K562 (cell line): Measurements from ENCODE around the gene GABRR1. TPM values are rescaled to one million over a fixed set of nuclear protein-coding genes. Genes with fewer than 3 reads are reported as not detected.

ENCODE experiments used
- ATAC-seq: fragments of 200-7000 bp; cut with Tn5 transposase; 3 replicates; pipeline ENCODE4 v1.9.1; 2020; ENCODE audit warnings: moderate library complexity
- Bru-seq: library from RNA; stranded (reverse); fragments of 400-500 nt; gene quantifications from one replicate; lab custom pipeline; 2021; lab: Mats Ljungman, UMichigan
- BruChase-seq, 2 experiments: library from RNA; stranded (reverse); fragments of 400-500 nt; gene quantifications; one replicate each; lab custom pipeline; 2021; lab: Mats Ljungman, UMichigan
- BruUV-seq: library from RNA; stranded (reverse); fragments of 400-500 nt; replicated peaks from 2 replicates; lab custom pipeline; 2021; lab: Mats Ljungman, UMichigan
- CTCF ChIA-PET: fragments of 300-600 bp; formaldehyde crosslinking; extraction: SDS; loops from one replicate; lab custom pipeline; 2021; ENCODE audit warnings: low intra/inter-chr PET ratio; lab: Yijun Ruan, JAX
- POLR2A ChIA-PET: fragments of 300-600, 350-650 bp; sonication (Branson Sonifier 250); formaldehyde crosslinking; extraction: SDS; loops from one replicate; lab custom pipeline; 2021; ENCODE audit warnings: antibody characterized with exemption, inconsistent platforms; lab: Yijun Ruan, JAX
- DNase-seq, 4 experiments: peaks; one replicate each; pipeline versions ENCODE4 v3.0.0 to v3.0.0-alpha.2; 2011 to 2018; ENCODE audit warnings: low spot score in 3 of 4, mixed read lengths in 3 of 4; ENCODE audit errors: extremely low read depth in 1 of 4
- FAIRE-seq: peaks from 2 replicates; lab custom pipeline; 2011; peaks lifted over from hg19 to GRCh38; lab: Jason Lieb, UNC
- H2AFZ ChIP-seq: 2 replicates; pipeline ENCODE4 v1.6.0; 2011; ENCODE audit warnings: low read depth, low read length, control low read depth, inconsistent platforms
- H3K27ac ChIP-seq: fragments of 200-600 bp; 3 replicates; pipeline ENCODE4 v1.8.0; 2011; ENCODE audit warnings: low read depth, mild to moderate bottlenecking, control low read depth, inconsistent platforms, low read length, moderate library complexity, mixed read lengths; ENCODE audit errors: extremely low read depth
- H3K27me3 ChIP-seq, 2 experiments: fragments of 300-600 bp in 1 of 2; 2 replicates in 1 of 2; 3 replicates in 1 of 2; pipeline versions ENCODE4 v1.6.0 to v1.8.0; 2011; ENCODE audit warnings: inconsistent platforms in 2 of 2, low read length in 2 of 2, mild to moderate bottlenecking in 1 of 2, mixed read lengths in 1 of 2, moderate library complexity in 1 of 2; ENCODE audit not compliant: control insufficient read depth in 2 of 2, insufficient read depth in 2 of 2
- H3K36me3 ChIP-seq: fragments of 300-600 bp; 3 replicates; pipeline ENCODE4 v1.8.0; 2011; ENCODE audit warnings: mild to moderate bottlenecking, low read length, inconsistent platforms; ENCODE audit not compliant: control insufficient read depth, insufficient read depth
- H3K4me1 ChIP-seq, 2 experiments: fragments of 200-600 bp in 1 of 2; replicated peaks in 1 of 2; 2 replicates in 1 of 2; 3 replicates in 1 of 2; pipeline versions ENCODE4 v1.5.1 to v1.8.0; 2011; ENCODE audit warnings: inconsistent platforms in 2 of 2, low read length in 2 of 2, mild to moderate bottlenecking in 1 of 2, mixed read lengths in 1 of 2, moderate library complexity in 1 of 2; ENCODE audit not compliant: control insufficient read depth in 2 of 2, insufficient read depth in 2 of 2
- H3K4me2 ChIP-seq: 2 replicates; pipeline ENCODE4 v1.6.1; 2011; ENCODE audit warnings: low read length, control low read depth, inconsistent platforms, mixed read lengths; ENCODE audit not compliant: insufficient read depth
- H3K4me3 ChIP-seq: fragments of 200-600 bp; sonication (generic), shearing (Covaris generic); 2 replicates; pipeline ENCODE4 v1.5.1; 2016; ENCODE audit warnings: control low read depth, inconsistent platforms
- H3K79me2 ChIP-seq: fragments of 200-600 bp; 3 replicates; pipeline ENCODE4 v1.8.0; 2011; ENCODE audit warnings: low read length, inconsistent platforms; ENCODE audit not compliant: control insufficient read depth, insufficient read depth
- H3K9ac ChIP-seq, 2 experiments: 2 replicates each; pipeline versions ENCODE4 v1.6.0 to v1.6.1; 2011; ENCODE audit warnings: low read depth in 2 of 2, low read length in 2 of 2, control low read depth in 1 of 2, inconsistent platforms in 1 of 2, mild to moderate bottlenecking in 1 of 2, mixed read lengths in 1 of 2; ENCODE audit not compliant: insufficient read depth in 1 of 2
- H3K9me1 ChIP-seq: one replicate; pipeline ENCODE4 v1.6.0; 2011; ENCODE audit warnings: inconsistent platforms, mild to moderate bottlenecking, low read length, moderate library complexity; ENCODE audit not compliant: control insufficient read depth, insufficient read depth
- H3K9me3 ChIP-seq: replicated peaks from 2 replicates; pipeline ENCODE4 v1.5.1; 2011; ENCODE audit warnings: low read depth, low read length, inconsistent platforms; ENCODE audit not compliant: control insufficient read depth, insufficient read depth
- H4K20me1 ChIP-seq: replicated peaks from 2 replicates; pipeline ENCODE4 v1.6.1; 2011; ENCODE audit warnings: low read length, inconsistent platforms, mixed read lengths; ENCODE audit not compliant: control insufficient read depth, insufficient read depth
- RCOR1 ChIP-seq, 2 experiments: IDR thresholded peaks; 2 replicates each; pipeline ENCODE4 v1.6.1; 2012; ENCODE audit warnings: low read depth in 2 of 2, low read length in 2 of 2, borderline replicate concordance in 1 of 2, improper control_type of control experiment in 1 of 2
- SMARCE1 ChIP-seq: fragments of 450-650 bp; IDR thresholded peaks from 2 replicates; pipeline ENCODE4 v1.7.1; 2016; ENCODE audit warnings: mild to moderate bottlenecking
- SRSF3 ChIP-seq: fragments of 200-400 bp; formaldehyde crosslinking; IDR thresholded peaks from 2 replicates; pipeline ENCODE4 v1.6.1; 2016; ENCODE audit warnings: mild to moderate bottlenecking, low read length, moderate library complexity; ENCODE audit not compliant: insufficient read depth
- ZNF561 ChIP-seq: fragments of 450-650 bp; formaldehyde crosslinking; conservative IDR thresholded peaks from 2 replicates; pipeline ENCODE4 v1.4.0; 2020; ENCODE audit warnings: mild to moderate bottlenecking, moderate library complexity
- WGBS: fragments of 100-300 bp; shearing (Covaris generic); methylation state at CpG from one replicate; pipeline ENCODE4 v1.1.6; 2016; ENCODE audit warnings: low coverage, mixed read lengths; ENCODE audit not compliant: insufficient coverage; ENCODE audit errors: missing lambda C conversion rate; 5-methylcytosine and 5-hydroxymethylcytosine counted together
- in situ Hi-C: fragments of 300-500 bp; cut with MboI; formaldehyde crosslinking; loops from 4 replicates; pipeline ENCODE4 v1.15.0; 2018; ENCODE audit warnings: inconsistent platforms, mixed read lengths
- intact Hi-C: fragments of 100-400 bp; cut with micrococcal nuclease; formaldehyde crosslinking; loops from 2 replicates; pipeline ENCODE4 v1.14.2; 2022
- long read RNA-seq, 3 experiments: library from polyadenylated mRNA in 2 of 3; library from RNA in 1 of 3; unstranded in 2 of 3; stranded (forward) in 1 of 3; transcript quantifications; one replicate each; pipeline ENCODE4 v2.0.0, GENCODE V29; 2019 to 2022
- polyA minus RNA-seq, 3 experiments: library from RNA; depleted of rRNA, polyadenylated mRNA; stranded (reverse); fragments of >200 nt; gene quantifications; 2 replicates each; pipeline ENCODE4 v1.2.3, GENCODE V29; 2011
- polyA plus RNA-seq, 8 experiments: library from polyadenylated mRNA; depleted of rRNA in 4 of 8; stranded (reverse) in 5 of 8; unstranded in 3 of 8; fragments of >200 nt; fragmentation: Nextera tagmentation in 2 of 8; fragmentation: Illumina TruSeq in 1 of 8; extraction: Ambion mirVana in 2 of 8; extraction: Trizol in 1 of 8; gene quantifications; 2 replicates each; pipeline versions ENCODE4 v1.2.1 to v1.2.3, GENCODE V29; 2011 to 2014; ENCODE audit warnings: inconsistent platforms in 1 of 8, missing spikeins in 1 of 8
- total RNA-seq, 7 experiments: library from RNA; depleted of rRNA in 6 of 7; stranded (reverse); fragments of >200 nt in 6 of 7; fragmentation: Illumina TruSeq in 2 of 7; extraction: Trizol in 2 of 7; gene quantifications; 2 replicates each; pipeline versions ENCODE4 v1.2.1 to v1.2.3, GENCODE V29; 2011 to 2021; ENCODE audit warnings: low replicate concordance in 1 of 7
- TF ChIP-seq, protein P1 (sequence below): sonication (generic); formaldehyde crosslinking; IDR thresholded peaks from 2 replicates; pipeline ENCODE4 v1.8.0; 2022; ENCODE audit warnings: mild to moderate bottlenecking, missing genetic modification reagents, borderline replicate concordance
- TF ChIP-seq, protein P2 (sequence below): fragments of 450-650 bp; IDR thresholded peaks from 2 replicates; pipeline ENCODE4 v1.6.1; 2016; ENCODE audit warnings: low read depth

The GABRR1 gene
- not detected in 2 replicates for total RNA-seq (2011; cell fraction: chromatin; rRNA removed; ENCODE audit: low replicate concordance)
- not detected in 2 replicates for total RNA-seq (2011; cell fraction: nucleolus; rRNA removed)
- total RNA-seq (2011; cell fraction: nucleoplasm; rRNA removed) = not detected in 2 replicates
- not detected in 2 replicates for total RNA-seq (2014; rRNA removed)
- not detected in 2 replicates for total RNA-seq (2014; rRNA removed; fragmentation: Illumina TruSeq; extraction: Trizol)
- not detected in 2 replicates for total RNA-seq (2015; rRNA removed; fragmentation: Illumina TruSeq; extraction: Trizol)
- total RNA-seq (2021) = not detected in 2 replicates
- not detected in 2 replicates for polyA plus RNA-seq (2011; rRNA removed)
- polyA plus RNA-seq (2011; cell fraction: cytosol; rRNA removed) = 0.06 TPM in 1 of 2 replicates, not detected in the other
- not detected in 2 replicates for polyA plus RNA-seq (2011; cell fraction: nucleus; rRNA removed)
- polyA plus RNA-seq (2012) = 0.07 TPM in 1 of 2 replicates, not detected in the other
- not detected in 2 replicates for polyA plus RNA-seq (2014; fragmentation: Illumina TruSeq; extraction: Trizol)
- polyA plus RNA-seq (2014; fragmentation: Nextera tagmentation; extraction: Ambion mirVana) = not detected
- polyA plus RNA-seq (2014; rRNA removed) = 0.03 TPM in 1 of 2 replicates, not detected in the other
- not detected in 2 replicates for polyA minus RNA-seq (2011; rRNA and poly(A)+ RNA removed)
- not detected in 2 replicates for polyA minus RNA-seq (2011; cell fraction: cytosol; rRNA and poly(A)+ RNA removed)
- polyA minus RNA-seq (2011; cell fraction: nucleus; rRNA and poly(A)+ RNA removed) = not detected in 2 replicates
- not detected for Bru-seq, nascent RNA
- percentile 5 among the genes with signal in this experiment for BruChase-seq, experiment 1, labeled RNA remaining after a 2-hour chase
- BruChase-seq, experiment 2, labeled RNA remaining after a 6-hour chase = percentile 8 among the genes with signal in this experiment
- long read RNA-seq, experiment 1 = 0 reads
- long read RNA-seq, experiment 2 = 0 reads
- long read RNA-seq, experiment 3 = 0 reads

DNA sequence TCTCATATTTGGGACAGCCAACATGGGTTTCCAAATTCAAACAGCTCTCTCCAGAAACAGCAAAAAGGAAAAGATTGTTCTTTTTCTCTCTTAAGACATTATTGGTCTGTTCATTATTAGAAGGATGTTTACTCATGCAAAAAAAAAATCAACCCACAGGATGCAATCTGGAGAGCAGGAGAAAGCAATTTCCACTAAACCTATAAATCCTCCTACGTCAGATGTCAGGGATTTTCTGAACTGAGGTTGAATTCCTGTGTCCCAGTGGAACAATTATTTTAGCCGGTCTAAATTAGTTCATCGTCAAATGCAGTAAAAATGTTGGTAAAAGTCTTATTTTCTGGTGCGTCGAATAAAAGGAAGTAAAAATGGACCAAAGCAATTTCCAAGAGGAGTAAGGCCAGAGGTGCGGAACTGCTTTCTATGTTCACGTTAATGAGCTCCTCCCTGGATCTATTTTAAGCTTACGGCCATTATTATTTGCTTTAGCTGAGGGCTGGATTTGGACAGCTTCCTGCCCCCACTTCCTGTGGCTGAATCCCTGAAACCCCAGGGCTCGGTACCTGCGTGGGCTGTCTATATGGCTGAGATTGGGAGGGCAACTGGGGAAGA lies at the start of gene GABRR1:
TSS of gene GABRR1 (minus strand) at position 60 of the 612 bp plus-strand sequence. CDS start at position 24, 36 bp downstream.
- ChIA-PET CTCF (no interaction called here), POLR2A (interaction anchor here (0.6 kb wide), 1 partner anchor 38 kb away, joined by 3 read pairs; no protein-coding TSS in a partner anchor)
- no peak within 1 kb of the TSS for H3K27ac ChIP-seq
- FAIRE-seq = no peak
- H3K9me1 ChIP-seq = no peaks in the 10 kb centered on the region
- no peaks in the 10 kb centered on the region for H3K79me2 ChIP-seq
- DNase-seq = no peak
- 8% methylated on average over 10 of the region's 10 CpGs for WGBS
- no peak within 1 kb of the TSS for H2AFZ ChIP-seq
- no peaks in the 10 kb centered on the region for H4K20me1 ChIP-seq
- H3K4me3 ChIP-seq = no peak within 1 kb of the TSS
- no peak for ATAC-seq
- H3K4me2 ChIP-seq = no peak within 1 kb of the TSS
- no peaks in the 10 kb centered on the region for H3K9me3 ChIP-seq
- no peak within 1 kb of the TSS for H3K9ac ChIP-seq
- in situ Hi-C loops = no loop called here
- BruUV-seq = no TSS peak
- H3K36me3 ChIP-seq = no peaks in the 10 kb centered on the region
- intact Hi-C loops = no loop called here
- H3K4me1 ChIP-seq = no peaks in the 10 kb centered on the region; a peak in 1 of 5 replicates
- peaks cover 13 to 29% of the 10 kb centered on the region in 2 experiments; a peak in 4 of 5 replicates for H3K27me3 ChIP-seq
- TF ChIP-seq SRSF3 (no peak), SMARCE1 (no peak), RCOR1 (IDR thresholded peaks at IDR 0.05; ENCODE audit: borderline replicate concordance in 1 of 2, low read depth in 2 of 2, low read length in 2 of 2) (no peak), ZNF561 (CRISPR knock-in tag) (no peak)
- TF ChIP-seq, protein P1, sequence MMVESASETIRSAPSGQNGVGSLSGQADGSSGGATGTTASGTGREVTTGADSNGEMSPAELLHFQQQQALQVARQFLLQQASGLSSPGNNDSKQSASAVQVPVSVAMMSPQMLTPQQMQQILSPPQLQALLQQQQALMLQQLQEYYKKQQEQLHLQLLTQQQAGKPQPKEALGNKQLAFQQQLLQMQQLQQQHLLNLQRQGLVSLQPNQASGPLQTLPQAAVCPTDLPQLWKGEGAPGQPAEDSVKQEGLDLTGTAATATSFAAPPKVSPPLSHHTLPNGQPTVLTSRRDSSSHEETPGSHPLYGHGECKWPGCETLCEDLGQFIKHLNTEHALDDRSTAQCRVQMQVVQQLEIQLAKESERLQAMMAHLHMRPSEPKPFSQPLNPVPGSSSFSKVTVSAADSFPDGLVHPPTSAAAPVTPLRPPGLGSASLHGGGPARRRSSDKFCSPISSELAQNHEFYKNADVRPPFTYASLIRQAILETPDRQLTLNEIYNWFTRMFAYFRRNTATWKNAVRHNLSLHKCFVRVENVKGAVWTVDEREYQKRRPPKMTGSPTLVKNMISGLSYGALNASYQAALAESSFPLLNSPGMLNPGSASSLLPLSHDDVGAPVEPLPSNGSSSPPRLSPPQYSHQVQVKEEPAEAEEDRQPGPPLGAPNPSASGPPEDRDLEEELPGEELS (CRISPR knock-in tag) = no peak
- TF ChIP-seq, protein P2, sequence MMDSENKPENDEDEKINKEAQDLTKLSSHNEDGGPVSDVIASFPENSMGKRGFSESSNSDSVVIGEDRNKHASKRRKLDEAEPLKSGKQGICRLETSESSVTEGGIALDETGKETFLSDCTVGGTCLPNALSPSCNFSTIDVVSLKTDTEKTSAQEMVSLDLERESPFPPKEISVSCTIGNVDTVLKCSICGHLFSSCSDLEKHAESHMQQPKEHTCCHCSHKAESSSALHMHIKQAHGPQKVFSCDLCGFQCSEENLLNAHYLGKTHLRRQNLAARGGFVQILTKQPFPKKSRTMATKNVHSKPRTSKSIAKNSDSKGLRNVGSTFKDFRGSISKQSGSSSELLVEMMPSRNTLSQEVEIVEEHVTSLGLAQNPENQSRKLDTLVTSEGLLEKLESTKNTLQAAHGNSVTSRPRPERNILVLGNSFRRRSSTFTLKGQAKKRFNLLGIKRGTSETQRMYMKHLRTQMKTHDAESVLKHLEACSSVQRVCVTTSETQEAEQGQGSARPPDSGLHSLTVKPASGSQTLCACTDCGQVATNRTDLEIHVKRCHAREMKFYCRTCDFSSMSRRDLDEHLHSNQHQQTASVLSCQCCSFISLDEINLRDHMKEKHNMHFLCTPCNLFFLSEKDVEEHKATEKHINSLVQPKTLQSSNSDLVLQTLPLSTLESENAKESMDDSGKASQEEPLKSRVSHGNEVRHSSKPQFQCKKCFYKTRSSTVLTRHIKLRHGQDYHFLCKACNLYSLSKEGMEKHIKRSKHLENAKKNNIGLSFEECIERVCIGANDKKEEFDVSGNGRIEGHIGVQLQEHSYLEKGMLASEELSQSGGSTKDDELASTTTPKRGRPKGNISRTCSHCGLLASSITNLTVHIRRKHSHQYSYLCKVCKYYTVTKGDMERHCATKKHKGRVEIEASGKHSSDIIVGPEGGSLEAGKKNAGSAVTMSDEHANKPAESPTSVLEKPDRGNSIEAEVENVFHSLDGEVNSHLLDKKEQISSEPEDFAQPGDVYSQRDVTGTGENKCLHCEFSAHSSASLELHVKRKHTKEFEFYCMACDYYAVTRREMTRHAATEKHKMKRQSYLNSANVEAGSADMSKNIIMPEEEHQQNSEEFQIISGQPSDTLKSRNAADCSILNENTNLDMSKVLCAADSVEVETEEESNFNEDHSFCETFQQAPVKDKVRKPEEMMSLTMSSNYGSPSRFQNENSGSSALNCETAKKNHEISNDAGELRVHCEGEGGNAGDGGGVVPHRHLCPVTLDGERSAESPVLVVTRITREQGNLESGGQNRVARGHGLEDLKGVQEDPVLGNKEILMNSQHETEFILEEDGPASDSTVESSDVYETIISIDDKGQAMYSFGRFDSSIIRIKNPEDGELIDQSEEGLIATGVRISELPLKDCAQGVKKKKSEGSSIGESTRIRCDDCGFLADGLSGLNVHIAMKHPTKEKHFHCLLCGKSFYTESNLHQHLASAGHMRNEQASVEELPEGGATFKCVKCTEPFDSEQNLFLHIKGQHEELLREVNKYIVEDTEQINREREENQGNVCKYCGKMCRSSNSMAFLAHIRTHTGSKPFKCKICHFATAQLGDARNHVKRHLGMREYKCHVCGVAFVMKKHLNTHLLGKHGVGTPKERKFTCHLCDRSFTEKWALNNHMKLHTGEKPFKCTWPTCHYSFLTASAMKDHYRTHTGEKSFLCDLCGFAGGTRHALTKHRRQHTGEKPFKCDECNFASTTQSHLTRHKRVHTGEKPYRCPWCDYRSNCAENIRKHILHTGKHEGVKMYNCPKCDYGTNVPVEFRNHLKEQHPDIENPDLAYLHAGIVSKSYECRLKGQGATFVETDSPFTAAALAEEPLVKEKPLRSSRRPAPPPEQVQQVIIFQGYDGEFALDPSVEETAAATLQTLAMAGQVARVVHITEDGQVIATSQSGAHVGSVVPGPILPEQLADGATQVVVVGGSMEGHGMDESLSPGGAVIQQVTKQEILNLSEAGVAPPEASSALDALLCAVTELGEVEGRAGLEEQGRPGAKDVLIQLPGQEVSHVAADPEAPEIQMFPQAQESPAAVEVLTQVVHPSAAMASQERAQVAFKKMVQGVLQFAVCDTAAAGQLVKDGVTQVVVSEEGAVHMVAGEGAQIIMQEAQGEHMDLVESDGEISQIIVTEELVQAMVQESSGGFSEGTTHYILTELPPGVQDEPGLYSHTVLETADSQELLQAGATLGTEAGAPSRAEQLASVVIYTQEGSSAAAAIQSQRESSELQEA = no peak
